Epithelial cell of proximal tubule (primary cell): Measurements from ENCODE around the gene RBM17. TPM values are rescaled to one million over a fixed set of nuclear protein-coding genes. Genes with fewer than 3 reads are reported as not detected.

Experiments
- DNase-seq: peaks from one replicate; pipeline ENCODE4 v3.0.0-alpha.2; 2011; ENCODE audit warnings: low read depth
- H3K4me3 ChIP-seq: 2 replicates; pipeline ENCODE4 v1.5.1; 2011; ENCODE audit warnings: low read depth, mild to moderate bottlenecking, low read length
- CTCF ChIP-seq: conservative IDR thresholded peaks from 2 replicates; pipeline ENCODE4 v1.5.1; 2012; ENCODE audit warnings: low read depth, mild to moderate bottlenecking, low read length
- total RNA-seq: library from RNA; depleted of rRNA; stranded (reverse); fragments of >200 nt; gene quantifications from 2 replicates; pipeline ENCODE4 v1.2.3, GENCODE V29; 2015

Gene RBM17
- total RNA-seq, 1 donor from 2014 or later: 57.3 TPM

- no peak for DNase-seq
- H3K4me3 ChIP-seq: no peak overlapping the region
- no peak for TF ChIP-seq CTCF
Observed at GRCh38 chr10:6045878-6046772, 42.7 kb upstream of the RBM17 start.

GRCh38 chr10:6046773-6047611 lies 41.8 kb upstream of the RBM17 start:
- H3K4me3 ChIP-seq: no peak overlapping the region
- DNase-seq: no peak
- TF ChIP-seq CTCF: no peak

- H3K4me3 ChIP-seq: no peak overlapping the region
- no peak for DNase-seq
- no peak for TF ChIP-seq CTCF
Observed at GRCh38 chr10:6047847-6048246, 41.0 kb upstream of the RBM17 start.

GRCh38 chr10:6048281-6049030 lies 40.4 kb upstream of the RBM17 start:
- DNase-seq: no peak
- no peak for TF ChIP-seq CTCF
- no peak overlapping the region for H3K4me3 ChIP-seq

- no peak for DNase-seq
- H3K4me3 ChIP-seq: no peak overlapping the region
- no peak for TF ChIP-seq CTCF
Observed at GRCh38 chr10:6049031-6049400, 39.8 kb upstream of the RBM17 start.

- TF ChIP-seq CTCF: peak; percentile 46
- DNase-seq: no peak
- H3K4me3 ChIP-seq: peak overlapping the region; percentile 43
Observed at GRCh38 chr10:6050801-6051445, 37.9 kb upstream of the RBM17 start.
